GM12878 (cell line): Measurements from ENCODE around the gene C9orf50.

ENCODE experiments used
- CTCF ChIP-seq, 3 experiments: IDR thresholded peaks in 2 of 3; conservative IDR thresholded peaks in 1 of 3; 2 replicates each; pipeline ENCODE4 v1.5.1; 2011; ENCODE audit warnings: low read depth in 3 of 3, low read length in 3 of 3, mild to moderate bottlenecking in 3 of 3, control low read depth in 2 of 3, moderate library complexity in 2 of 3, inconsistent platforms in 1 of 3, mixed read lengths in 1 of 3; ENCODE audit not compliant: control insufficient read depth in 2 of 3, insufficient read depth in 1 of 3; ENCODE audit errors: extremely low read depth in 1 of 3
- FOXM1 ChIP-seq: IDR thresholded peaks from 2 replicates; pipeline ENCODE4 v1.6.1; 2012; ENCODE audit warnings: low read depth, mild to moderate bottlenecking, inconsistent platforms, low read length, moderate library complexity
- SMC3 ChIP-seq: IDR thresholded peaks from 2 replicates; pipeline ENCODE4 v1.6.1; 2011; ENCODE audit warnings: low read length, improper control_type of control experiment, borderline replicate concordance
- SP1 ChIP-seq: IDR thresholded peaks from one replicate; pipeline ENCODE4 v1.6.1; 2011; ENCODE audit warnings: low read depth, low read length
- ZNF217 ChIP-seq: fragments of 450-650 bp; IDR thresholded peaks from 2 replicates; pipeline ENCODE4 v1.6.1; 2017; ENCODE audit warnings: antibody characterized with exemption, mild to moderate bottlenecking

- TF ChIP-seq FOXM1, result no peak
- TF ChIP-seq SMC3, result no peak
- TF ChIP-seq ZNF217, result no peak
- no peak for TF ChIP-seq SP1
- no peak for TF ChIP-seq CTCF (IDR thresholded peaks at IDR 0.05 in 2 of 3, conservative IDR thresholded peaks at IDR 0.05 in 1 of 3; ENCODE audit: control insufficient read depth in 2 of 3, extremely low read depth in 1 of 3, insufficient read depth in 1 of 3, low read depth in 3 of 3, low read length in 3 of 3)
These were observed 44.1 kb downstream of the C9orf50 start for GRCh38 chr9:129576546-129577543.
